HL-60 (cell line): Measurements from ENCODE around the gene KIF26B.

Source experiments
- GABPA ChIP-seq: IDR thresholded peaks from 2 replicates; pipeline ENCODE4 v1.6.1; 2012; ENCODE audit warnings: low read depth
- POLR2AphosphoS5 ChIP-seq: IDR thresholded peaks from 2 replicates; pipeline ENCODE4 v1.6.1; 2012; ENCODE audit warnings: low read depth
- SPI1 ChIP-seq: IDR thresholded peaks from 2 replicates; pipeline ENCODE4 v1.6.1; 2012; ENCODE audit warnings: low read depth, mild to moderate bottlenecking, borderline replicate concordance
- TF ChIP-seq, protein P1 (sequence below): IDR thresholded peaks from one replicate; pipeline ENCODE4 v1.5.1; 2011; ENCODE audit warnings: low read length, control low read depth, inconsistent platforms; ENCODE audit not compliant: insufficient read depth
- TF ChIP-seq, protein P2 (sequence below): IDR thresholded peaks from 2 replicates; pipeline ENCODE4 v1.6.1; 2012; ENCODE audit warnings: low read depth; ENCODE audit not compliant: insufficient replicate concordance

DNA sequence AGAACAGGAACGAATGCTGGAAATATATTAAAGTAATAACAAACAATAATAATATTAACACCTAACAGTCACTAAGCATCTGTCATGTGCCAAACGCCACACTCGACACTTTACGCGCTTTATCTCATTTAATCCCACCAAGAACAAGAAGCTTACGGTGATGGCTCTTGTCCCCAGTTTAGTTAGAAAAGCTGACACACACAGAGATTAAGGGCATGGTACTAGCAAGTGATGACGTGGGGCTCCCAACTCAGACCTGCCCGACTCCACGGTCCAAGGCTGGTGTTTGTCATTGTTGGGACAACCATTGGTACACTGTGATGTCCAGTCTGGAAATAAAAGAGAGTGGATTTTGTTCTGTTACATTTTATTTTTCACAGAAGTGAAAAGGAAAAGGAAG lies 41.1 kb upstream of the KIF26B start:
- TF ChIP-seq, protein P1, sequence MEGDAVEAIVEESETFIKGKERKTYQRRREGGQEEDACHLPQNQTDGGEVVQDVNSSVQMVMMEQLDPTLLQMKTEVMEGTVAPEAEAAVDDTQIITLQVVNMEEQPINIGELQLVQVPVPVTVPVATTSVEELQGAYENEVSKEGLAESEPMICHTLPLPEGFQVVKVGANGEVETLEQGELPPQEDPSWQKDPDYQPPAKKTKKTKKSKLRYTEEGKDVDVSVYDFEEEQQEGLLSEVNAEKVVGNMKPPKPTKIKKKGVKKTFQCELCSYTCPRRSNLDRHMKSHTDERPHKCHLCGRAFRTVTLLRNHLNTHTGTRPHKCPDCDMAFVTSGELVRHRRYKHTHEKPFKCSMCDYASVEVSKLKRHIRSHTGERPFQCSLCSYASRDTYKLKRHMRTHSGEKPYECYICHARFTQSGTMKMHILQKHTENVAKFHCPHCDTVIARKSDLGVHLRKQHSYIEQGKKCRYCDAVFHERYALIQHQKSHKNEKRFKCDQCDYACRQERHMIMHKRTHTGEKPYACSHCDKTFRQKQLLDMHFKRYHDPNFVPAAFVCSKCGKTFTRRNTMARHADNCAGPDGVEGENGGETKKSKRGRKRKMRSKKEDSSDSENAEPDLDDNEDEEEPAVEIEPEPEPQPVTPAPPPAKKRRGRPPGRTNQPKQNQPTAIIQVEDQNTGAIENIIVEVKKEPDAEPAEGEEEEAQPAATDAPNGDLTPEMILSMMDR, result no peak
- TF ChIP-seq POLR2AphosphoS5 (no peak), GABPA (no peak), SPI1 (no peak)
- TF ChIP-seq, protein P2, sequence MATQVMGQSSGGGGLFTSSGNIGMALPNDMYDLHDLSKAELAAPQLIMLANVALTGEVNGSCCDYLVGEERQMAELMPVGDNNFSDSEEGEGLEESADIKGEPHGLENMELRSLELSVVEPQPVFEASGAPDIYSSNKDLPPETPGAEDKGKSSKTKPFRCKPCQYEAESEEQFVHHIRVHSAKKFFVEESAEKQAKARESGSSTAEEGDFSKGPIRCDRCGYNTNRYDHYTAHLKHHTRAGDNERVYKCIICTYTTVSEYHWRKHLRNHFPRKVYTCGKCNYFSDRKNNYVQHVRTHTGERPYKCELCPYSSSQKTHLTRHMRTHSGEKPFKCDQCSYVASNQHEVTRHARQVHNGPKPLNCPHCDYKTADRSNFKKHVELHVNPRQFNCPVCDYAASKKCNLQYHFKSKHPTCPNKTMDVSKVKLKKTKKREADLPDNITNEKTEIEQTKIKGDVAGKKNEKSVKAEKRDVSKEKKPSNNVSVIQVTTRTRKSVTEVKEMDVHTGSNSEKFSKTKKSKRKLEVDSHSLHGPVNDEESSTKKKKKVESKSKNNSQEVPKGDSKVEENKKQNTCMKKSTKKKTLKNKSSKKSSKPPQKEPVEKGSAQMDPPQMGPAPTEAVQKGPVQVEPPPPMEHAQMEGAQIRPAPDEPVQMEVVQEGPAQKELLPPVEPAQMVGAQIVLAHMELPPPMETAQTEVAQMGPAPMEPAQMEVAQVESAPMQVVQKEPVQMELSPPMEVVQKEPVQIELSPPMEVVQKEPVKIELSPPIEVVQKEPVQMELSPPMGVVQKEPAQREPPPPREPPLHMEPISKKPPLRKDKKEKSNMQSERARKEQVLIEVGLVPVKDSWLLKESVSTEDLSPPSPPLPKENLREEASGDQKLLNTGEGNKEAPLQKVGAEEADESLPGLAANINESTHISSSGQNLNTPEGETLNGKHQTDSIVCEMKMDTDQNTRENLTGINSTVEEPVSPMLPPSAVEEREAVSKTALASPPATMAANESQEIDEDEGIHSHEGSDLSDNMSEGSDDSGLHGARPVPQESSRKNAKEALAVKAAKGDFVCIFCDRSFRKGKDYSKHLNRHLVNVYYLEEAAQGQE, result no peak
